Measurements from ENCODE around the gene MPV17L2. TPM values are rescaled to one million over a fixed set of nuclear protein-coding genes. Genes with fewer than 3 reads are reported as not detected.
A peak's percentile ranks its signal among the peaks of the same experiment; 100 is the strongest.
"Not testable (repeated sequence)": the region's sequence is repeated elsewhere in the genome, so short reads cannot be mapped to it uniquely, and the experiment has no call there.

The MPV17L2 gene
- total RNA-seq, 4 donors from 2014 or later, result 18.1 to 38.9 (median 33.0) TPM

DNA sequence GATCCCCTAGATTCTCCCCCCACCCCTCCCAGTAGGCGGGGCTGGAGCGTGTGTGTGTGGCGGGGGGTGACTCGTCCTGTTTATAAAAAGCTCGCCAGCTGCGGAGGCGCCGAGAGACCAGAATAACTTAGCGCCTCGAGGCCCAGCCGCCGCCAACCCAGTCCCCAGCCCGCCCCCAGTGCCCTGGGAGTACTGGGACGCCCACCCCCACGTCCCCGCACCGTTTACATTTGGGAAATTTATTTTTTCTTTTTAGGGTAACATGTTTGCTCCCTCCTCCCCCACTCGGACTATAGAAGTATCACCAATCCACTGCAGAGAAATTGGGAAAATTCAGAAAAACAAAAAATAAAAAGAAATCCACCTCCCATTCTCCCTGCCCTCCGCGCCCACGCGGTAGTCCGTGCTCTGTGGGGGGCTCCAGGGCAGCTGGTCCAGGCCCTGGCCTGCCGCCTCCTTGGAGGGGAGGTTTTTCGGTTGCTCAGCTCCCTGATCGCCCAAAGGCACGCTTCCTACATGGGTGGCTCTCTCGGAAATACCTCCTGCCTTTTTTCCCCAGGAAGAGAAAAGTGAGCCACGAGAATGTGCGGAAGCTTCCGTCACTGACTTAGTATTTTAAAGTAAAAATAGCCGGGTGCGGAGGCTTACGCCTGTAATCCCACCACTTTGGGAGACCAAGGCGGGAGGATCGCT is 12.3 kb downstream of the MPV17L2 start:
- Histone ChIP-seq H3K27ac (peak overlapping the region; percentile 98 to 100 (median 100)), H3K36me3 (no peaks in the 10 kb centered on the region), H3K4me1 (peaks cover 6 to 19% of the 10 kb centered on the region in 2 donors), H3K9me3 (no peaks in the 10 kb centered on the region), H3K4me3 (peak overlapping the region; percentile 73 to 91 (median 80)), H3K27me3 (no peaks in the 10 kb centered on the region)
- ATAC-seq, result peak; percentile 58 to 63
- intact Hi-C loops (cut with DNase I; ENCODE audit: low total_unique reads), result loop anchor here (2.0 to 10.0 kb wide), 3 partner anchors 69 to 209 kb away; partner anchors contain the start of genes IQCN, LSM4 and SSBP4
- in situ Hi-C loops (cut with MboI; ENCODE audit: low sequenced_read_pairs in 4 of 4), result loop anchor here in 1 of 4 donors (5.0 kb wide), 1 partner anchor 42 kb away; no protein-coding TSS in a partner anchor
- TF ChIP-seq, protein P1, sequence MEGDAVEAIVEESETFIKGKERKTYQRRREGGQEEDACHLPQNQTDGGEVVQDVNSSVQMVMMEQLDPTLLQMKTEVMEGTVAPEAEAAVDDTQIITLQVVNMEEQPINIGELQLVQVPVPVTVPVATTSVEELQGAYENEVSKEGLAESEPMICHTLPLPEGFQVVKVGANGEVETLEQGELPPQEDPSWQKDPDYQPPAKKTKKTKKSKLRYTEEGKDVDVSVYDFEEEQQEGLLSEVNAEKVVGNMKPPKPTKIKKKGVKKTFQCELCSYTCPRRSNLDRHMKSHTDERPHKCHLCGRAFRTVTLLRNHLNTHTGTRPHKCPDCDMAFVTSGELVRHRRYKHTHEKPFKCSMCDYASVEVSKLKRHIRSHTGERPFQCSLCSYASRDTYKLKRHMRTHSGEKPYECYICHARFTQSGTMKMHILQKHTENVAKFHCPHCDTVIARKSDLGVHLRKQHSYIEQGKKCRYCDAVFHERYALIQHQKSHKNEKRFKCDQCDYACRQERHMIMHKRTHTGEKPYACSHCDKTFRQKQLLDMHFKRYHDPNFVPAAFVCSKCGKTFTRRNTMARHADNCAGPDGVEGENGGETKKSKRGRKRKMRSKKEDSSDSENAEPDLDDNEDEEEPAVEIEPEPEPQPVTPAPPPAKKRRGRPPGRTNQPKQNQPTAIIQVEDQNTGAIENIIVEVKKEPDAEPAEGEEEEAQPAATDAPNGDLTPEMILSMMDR (IDR thresholded peaks at IDR 0.05 in 4 of 5, conservative IDR thresholded peaks at IDR 0.05 in 1 of 5), result no peak
- peak in 1 of 2 donors; percentile 89 for TF ChIP-seq POLR2A (IDR thresholded peaks at IDR 0.05)
- DNase-seq, result peak; percentile 87 to 92

DNA sequence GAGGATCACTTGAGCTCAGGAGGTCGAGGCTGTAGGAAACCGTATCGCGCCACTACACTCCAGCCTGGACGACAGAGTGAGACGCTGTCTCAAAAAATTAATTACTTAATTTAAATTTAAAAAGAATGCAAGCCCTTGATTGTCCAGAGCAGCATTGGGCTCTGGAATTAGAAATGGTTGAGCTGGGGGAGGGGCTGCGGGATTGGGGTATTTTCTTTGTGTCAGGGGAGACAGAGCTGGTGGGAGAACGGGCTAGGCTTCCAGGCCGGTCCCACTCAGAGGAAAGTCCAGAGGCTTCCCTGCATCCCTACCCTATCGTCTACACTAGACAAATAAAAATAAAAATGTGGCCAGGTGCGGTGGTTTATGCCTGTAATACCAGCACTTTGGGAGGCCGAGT is 13.0 kb downstream of the MPV17L2 start:
- ATAC-seq (no peak), DNase-seq (no peak)
- Histone ChIP-seq H3K27me3 (no peaks in the 10 kb centered on the region), H3K4me3 (peak overlapping the region in 3 of 4 donors; percentile 73 to 91 (median 83)), H3K4me1 (peaks cover 6 to 19% of the 10 kb centered on the region in 2 donors), H3K9me3 (no peaks in the 10 kb centered on the region), H3K36me3 (no peaks in the 10 kb centered on the region), H3K27ac (peak overlapping the region; percentile 98 to 100 (median 100))
- intact Hi-C loops (cut with DNase I; ENCODE audit: low total_unique reads) (loop anchor here (5.0 to 10.0 kb wide), 2 partner anchors 116 to 209 kb away; partner anchors contain the start of genes LSM4 and SSBP4), in situ Hi-C loops (cut with MboI; ENCODE audit: low sequenced_read_pairs in 4 of 4) (loop anchor here in 1 of 4 donors (5.0 kb wide), 1 partner anchor 41 kb away; no protein-coding TSS in a partner anchor)
- no peak for TF ChIP-seq POLR2A (IDR thresholded peaks at IDR 0.05)
- TF ChIP-seq, protein P1 (IDR thresholded peaks at IDR 0.05 in 4 of 5, conservative IDR thresholded peaks at IDR 0.05 in 1 of 5), result no peak

DNA sequence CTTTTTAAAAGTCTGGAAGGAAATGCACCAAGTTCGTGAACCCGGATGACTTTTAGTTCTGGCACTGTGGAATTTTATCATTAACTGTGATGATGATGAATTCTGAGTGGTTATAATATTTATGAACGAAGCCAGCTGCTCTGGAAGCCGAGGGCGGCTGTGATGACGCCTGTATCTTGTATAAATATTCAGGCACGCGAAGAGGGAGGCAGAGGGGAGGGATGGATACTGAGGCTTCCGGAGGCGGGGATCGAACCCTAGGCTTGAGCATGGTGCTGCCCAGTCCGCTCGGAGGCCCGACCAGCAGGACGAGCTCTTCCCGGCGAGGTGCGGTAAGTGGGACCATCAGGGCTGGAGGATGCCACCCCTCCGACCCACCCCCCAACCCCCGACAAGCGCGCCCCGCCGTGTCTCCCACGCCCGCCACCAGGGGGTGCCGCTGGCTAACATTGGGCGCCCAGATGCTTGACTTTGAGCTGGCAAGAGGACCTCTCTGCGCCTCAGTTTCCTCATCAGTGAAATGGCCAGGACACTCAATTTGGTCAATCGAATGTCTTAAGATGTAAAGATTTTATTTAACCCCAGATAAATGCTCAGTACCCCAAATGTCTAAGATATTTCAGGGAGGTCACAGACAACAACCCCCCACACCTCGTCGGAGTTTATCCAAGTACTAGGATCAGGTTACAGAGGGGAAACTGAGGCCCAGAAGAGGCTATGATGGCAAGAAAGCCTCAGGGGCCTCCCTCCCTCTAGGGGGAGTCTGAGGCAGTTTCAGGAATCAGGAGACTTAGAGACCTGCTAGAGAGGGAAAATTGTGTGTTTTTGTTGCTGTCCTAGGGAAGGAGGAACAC is 15.3 kb downstream of the MPV17L2 start:
- in situ Hi-C loops (cut with MboI; ENCODE audit: low sequenced_read_pairs in 4 of 4), result loop anchor here in 1 of 4 donors (5.0 kb wide), 1 partner anchor 39 kb away; no protein-coding TSS in a partner anchor
- DNase-seq, result peak in 1 of 2 donors; percentile 33
- no peak overlapping the region for H3K4me3 ChIP-seq

DNA sequence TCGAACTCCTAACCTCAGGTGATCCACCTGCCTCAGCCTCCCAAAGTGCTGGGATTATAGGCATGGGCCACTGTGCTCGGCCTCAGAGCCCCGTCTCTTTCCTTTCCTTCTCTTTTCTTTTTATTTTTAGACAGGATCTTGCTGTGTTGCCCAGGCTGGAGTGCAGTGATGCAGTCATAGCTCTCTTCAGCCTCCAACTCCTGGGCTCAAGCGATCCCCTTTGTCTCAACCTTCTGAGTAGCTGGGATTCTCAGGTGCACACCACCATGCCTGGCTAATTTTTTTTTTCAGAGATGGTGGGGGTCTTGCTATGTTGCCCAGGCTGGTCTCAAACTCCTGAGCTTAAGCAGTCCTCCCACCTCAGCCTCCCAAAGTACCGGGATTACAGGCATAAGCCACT is 16.9 kb downstream of the MPV17L2 start:
- H3K4me1 ChIP-seq, H3K27me3 ChIP-seq, H3K9me3 ChIP-seq, H3K36me3 ChIP-seq, H3K27ac ChIP-seq, H3K4me3 ChIP-seq, DNase-seq, ATAC-seq: not testable (repeated sequence)
- intact Hi-C loops (cut with DNase I; ENCODE audit: low total_unique reads), result loop anchor here (5.0 to 10.0 kb wide), 2 partner anchors 112 to 205 kb away; partner anchors contain the start of genes LSM4 and SSBP4
- in situ Hi-C loops (cut with MboI; ENCODE audit: low sequenced_read_pairs in 4 of 4), result loop anchor here in 2 of 4 donors (5.0 kb wide), 2 partner anchors 37 to 42 kb away; no protein-coding TSS in a partner anchor

More for the DNA sequence above, 15.3 kb downstream of the MPV17L2 start:
- Histone ChIP-seq H3K4me1 (peaks cover 6 to 13% of the 10 kb centered on the region in 2 donors), H3K36me3 (no peaks in the 10 kb centered on the region), H3K27me3 (no peaks in the 10 kb centered on the region), H3K9me3 (no peaks in the 10 kb centered on the region), H3K27ac (peak overlapping the region in 1 of 4 donors; percentile 29)
- ATAC-seq, result no peak
- intact Hi-C loops (cut with DNase I; ENCODE audit: low total_unique reads), result loop anchor here (1.0 to 10.0 kb wide), 3 partner anchors 44 to 206 kb away; partner anchors contain the start of genes LSM4 and SSBP4
- TF ChIP-seq, protein P1 (IDR thresholded peaks at IDR 0.05 in 4 of 5, conservative IDR thresholded peaks at IDR 0.05 in 1 of 5), result peak; percentile 28 to 91 (median 62)
- TF ChIP-seq POLR2A (IDR thresholded peaks at IDR 0.05), result no peak
